ENCODE measurements around the gene PCDH9.
A peak's percentile ranks its signal among the peaks of the same experiment; 100 is the strongest.

The PCDH9 gene

DNA sequence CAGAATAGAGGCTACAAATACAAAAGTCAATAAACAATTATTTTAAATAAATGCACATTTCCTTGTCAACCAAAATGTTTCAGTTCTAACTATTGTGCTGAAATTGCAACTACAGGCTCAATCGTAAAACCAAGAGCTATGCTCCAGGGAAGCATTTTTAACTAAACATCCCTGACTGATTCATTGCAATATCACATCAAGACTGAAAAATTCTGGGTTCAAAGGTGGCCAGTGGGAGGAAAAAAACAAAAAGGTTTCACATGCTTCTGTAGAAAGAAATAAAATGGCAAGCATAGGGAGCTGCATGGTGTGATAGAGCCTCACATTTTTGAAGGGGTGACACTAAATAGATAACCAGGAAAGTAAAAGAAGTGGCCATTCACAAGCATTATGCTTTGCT, 862.8 kb downstream of the PCDH9 start:
- TF ChIP-seq, protein P1, sequence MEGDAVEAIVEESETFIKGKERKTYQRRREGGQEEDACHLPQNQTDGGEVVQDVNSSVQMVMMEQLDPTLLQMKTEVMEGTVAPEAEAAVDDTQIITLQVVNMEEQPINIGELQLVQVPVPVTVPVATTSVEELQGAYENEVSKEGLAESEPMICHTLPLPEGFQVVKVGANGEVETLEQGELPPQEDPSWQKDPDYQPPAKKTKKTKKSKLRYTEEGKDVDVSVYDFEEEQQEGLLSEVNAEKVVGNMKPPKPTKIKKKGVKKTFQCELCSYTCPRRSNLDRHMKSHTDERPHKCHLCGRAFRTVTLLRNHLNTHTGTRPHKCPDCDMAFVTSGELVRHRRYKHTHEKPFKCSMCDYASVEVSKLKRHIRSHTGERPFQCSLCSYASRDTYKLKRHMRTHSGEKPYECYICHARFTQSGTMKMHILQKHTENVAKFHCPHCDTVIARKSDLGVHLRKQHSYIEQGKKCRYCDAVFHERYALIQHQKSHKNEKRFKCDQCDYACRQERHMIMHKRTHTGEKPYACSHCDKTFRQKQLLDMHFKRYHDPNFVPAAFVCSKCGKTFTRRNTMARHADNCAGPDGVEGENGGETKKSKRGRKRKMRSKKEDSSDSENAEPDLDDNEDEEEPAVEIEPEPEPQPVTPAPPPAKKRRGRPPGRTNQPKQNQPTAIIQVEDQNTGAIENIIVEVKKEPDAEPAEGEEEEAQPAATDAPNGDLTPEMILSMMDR (conservative IDR thresholded peaks at IDR 0.05; ENCODE audit: low read depth, low read length) = no peak
- DNase-seq (ENCODE audit: low read depth) = peak; percentile 84
- H3K4me3 ChIP-seq (ENCODE audit: low read depth, low read length) = no peak overlapping the region

- TF ChIP-seq, protein P1 (conservative IDR thresholded peaks at IDR 0.05; ENCODE audit: low read depth, low read length) = no peak
- DNase-seq (ENCODE audit: low read depth) = no peak
- H3K4me3 ChIP-seq (ENCODE audit: low read depth, low read length) = no peak overlapping the region
These were observed 865.0 kb downstream of the PCDH9 start for GRCh38 chr13:66365101-66365500.

- H3K4me3 ChIP-seq (ENCODE audit: low read depth, low read length) = no peak overlapping the region
- TF ChIP-seq, protein P1 (conservative IDR thresholded peaks at IDR 0.05; ENCODE audit: low read depth, low read length) = no peak
- no peak for DNase-seq (ENCODE audit: low read depth)
These were observed 865.8 kb downstream of the PCDH9 start for GRCh38 chr13:66364346-66364745.

DNA sequence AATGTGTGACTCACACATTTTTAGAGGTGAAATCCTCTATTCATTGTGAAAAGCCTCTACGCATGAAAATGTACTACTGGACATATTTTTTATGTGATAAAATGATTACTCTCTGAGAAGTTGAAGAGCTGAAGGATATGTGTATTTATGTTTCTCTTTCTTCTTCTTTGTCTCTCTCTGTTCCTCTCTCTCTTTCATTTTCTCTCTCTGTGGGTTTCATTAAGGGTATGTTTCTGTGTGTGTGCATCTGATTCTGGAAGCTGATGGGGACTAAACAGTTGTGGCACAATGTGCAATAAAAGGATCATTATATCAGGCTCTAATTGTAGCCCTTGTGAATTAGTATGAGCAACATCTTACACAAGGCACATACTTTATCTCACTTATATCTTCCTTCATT, 867.7 kb downstream of the PCDH9 start:
- TF ChIP-seq, protein P1 (conservative IDR thresholded peaks at IDR 0.05; ENCODE audit: low read depth, low read length) = no peak
- H3K4me3 ChIP-seq (ENCODE audit: low read depth, low read length) = no peak overlapping the region
- DNase-seq (ENCODE audit: low read depth) = no peak

DNA sequence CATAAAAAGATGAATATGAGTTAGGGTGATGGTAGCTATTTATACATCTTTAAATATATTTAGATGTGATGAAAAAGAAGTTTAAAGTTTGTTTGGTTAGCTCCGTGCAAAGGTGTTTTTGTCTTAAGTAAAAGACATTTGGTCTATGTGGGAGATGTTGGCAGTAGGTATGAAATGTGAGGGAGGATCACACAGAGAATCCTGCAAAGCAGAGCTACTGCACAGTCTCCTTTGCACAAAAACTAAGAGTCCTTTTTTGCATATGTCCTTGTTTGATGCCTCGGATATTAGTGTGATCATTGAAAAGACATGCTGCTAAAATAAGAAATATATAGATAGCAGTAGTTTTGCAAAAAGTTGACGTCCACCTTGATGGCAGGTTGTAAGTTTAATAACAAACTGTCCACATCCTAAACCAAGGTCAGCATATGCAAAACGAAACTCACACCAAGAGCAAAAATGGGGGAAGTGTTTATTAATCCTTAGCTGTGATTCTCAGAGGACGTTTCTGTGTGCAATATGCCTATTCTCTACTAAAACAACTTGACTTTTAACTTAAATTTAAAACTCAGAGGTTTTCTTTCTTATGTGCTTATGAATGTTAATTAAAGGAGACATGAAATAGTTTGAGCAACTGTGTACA, 870.1 kb downstream of the PCDH9 start:
- TF ChIP-seq, protein P1 (conservative IDR thresholded peaks at IDR 0.05; ENCODE audit: low read depth, low read length) = no peak
- H3K4me3 ChIP-seq (ENCODE audit: low read depth, low read length) = no peak overlapping the region
- no peak for DNase-seq (ENCODE audit: low read depth)

DNA sequence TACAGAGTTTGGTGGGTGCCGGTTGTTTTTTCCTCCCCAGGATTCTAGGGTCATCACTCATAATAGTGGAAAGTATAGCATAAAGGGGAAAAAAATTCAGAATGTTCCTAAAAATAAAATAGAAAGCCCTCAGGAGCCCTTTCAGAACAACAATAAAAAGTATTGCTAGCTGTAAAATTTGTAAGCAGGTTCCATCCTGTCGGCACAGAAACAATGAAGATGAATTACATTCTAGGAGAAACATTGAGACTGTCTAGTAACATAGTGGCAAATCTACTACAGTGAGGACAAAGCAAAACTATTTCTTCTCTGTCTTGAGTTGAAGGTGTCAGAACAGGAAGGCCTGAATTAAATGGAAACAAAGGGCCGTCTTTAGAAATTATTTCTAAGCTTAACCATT, 870.7 kb downstream of the PCDH9 start:
- TF ChIP-seq, protein P1 (conservative IDR thresholded peaks at IDR 0.05; ENCODE audit: low read depth, low read length) = no peak
- no peak overlapping the region for H3K4me3 ChIP-seq (ENCODE audit: low read depth, low read length)
- DNase-seq (ENCODE audit: low read depth) = no peak

DNA sequence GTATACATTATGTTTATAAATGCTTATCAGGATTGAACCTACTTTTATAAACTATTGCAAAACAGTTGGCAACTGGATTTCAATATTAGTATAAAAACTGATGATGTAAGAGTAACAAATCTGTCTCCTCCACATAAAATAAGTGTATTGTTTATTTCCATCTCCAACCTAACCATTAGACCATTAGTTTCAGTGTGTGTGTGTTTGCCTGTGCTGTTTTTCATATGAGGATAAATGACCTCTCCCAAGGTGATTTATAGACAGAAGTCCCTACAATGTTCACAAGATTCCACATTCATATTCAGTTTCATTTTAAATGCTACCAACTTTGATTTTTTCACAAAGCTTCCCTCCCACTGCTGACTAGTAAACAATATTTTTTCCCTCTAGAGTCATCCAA, 871.6 kb downstream of the PCDH9 start:
- no peak for DNase-seq (ENCODE audit: low read depth)
- TF ChIP-seq, protein P1 (conservative IDR thresholded peaks at IDR 0.05; ENCODE audit: low read depth, low read length) = no peak

More for the DNA sequence above, 871.6 kb downstream of the PCDH9 start:
- H3K4me3 ChIP-seq (ENCODE audit: low read depth, low read length) = no peak overlapping the region
